ENCODE results near the gene PRPF39.

Gene PRPF39

GRCh38 chr14:45044638-45045037 lies 39.3 kb upstream of the PRPF39 start:
- DNase-seq (ENCODE audit: low spot score), result no peak
- in situ Hi-C loops (cut with MboI; ENCODE audit: low sequenced_read_pairs, unreplicated experiment), result no loop called here
- no peak for TF ChIP-seq CTCF (IDR thresholded peaks at IDR 0.05; ENCODE audit: borderline replicate concordance, control extremely low read depth, extremely low read depth, insufficient read depth, missing control alignments)

DNA sequence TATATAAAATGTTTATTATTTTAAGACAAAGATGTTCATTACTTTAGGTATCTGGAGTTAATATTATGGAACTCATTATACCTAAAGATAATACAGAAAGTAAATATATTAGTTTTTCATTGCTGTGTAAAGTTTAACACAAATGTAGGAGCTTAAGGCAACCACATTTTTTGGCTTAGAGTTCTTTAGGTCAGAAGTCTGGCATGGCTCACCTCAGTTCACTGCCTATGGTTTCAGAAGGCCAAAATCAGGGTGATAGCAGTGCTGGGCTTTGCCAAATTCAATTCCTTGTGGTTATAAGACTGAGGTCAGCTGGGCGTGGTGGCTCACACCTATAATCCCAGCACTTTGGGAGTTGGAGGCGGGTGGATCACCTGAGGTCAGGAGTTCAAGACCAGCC lies 35.5 kb upstream of the PRPF39 start:
- no peak for TF ChIP-seq CTCF (IDR thresholded peaks at IDR 0.05; ENCODE audit: borderline replicate concordance, control extremely low read depth, extremely low read depth, insufficient read depth, missing control alignments)
- in situ Hi-C loops (cut with MboI; ENCODE audit: low sequenced_read_pairs, unreplicated experiment), result no loop called here
- DNase-seq (ENCODE audit: low spot score), result no peak

DNA sequence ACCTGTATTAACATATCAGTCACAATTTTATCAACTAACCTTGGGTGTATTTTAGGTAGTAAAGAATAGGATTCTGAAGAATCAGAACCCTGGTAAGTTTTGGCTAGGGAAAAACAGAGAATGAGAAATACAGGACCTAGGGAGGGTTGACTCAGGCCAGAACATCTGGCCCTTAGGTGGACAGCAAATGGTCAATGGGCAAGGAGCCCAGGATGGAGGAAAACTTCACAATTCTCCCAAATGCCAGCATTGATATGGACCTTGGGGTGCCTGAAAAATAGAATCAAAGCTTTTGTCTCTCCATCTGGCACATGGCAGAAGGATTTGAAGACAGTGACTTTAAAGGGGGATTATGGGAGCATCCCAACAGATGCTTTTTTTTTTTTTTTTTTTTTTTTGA lies 32.7 kb upstream of the PRPF39 start:
- DNase-seq (ENCODE audit: low spot score), result no peak
- no peak for TF ChIP-seq CTCF (IDR thresholded peaks at IDR 0.05; ENCODE audit: borderline replicate concordance, control extremely low read depth, extremely low read depth, insufficient read depth, missing control alignments)
- in situ Hi-C loops (cut with MboI; ENCODE audit: low sequenced_read_pairs, unreplicated experiment), result no loop called here

DNA sequence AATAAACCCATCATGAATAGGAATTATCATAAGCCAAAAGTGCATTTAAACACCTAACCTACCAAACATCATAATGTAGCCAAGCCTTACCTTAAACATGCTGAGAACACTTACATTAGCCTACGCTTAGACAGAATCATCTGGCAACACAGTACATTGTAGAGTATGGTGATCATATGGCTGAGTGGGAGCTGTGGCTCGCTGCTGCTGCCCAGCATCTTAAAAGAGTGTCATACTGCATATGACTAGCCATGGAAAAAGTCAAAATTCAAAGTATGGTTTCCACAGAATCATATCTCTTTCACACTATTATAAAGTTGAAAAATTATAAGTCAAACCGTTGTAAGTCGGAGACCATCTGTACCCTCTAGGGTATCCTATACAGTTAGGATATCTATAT lies 32.0 kb upstream of the PRPF39 start:
- in situ Hi-C loops (cut with MboI; ENCODE audit: low sequenced_read_pairs, unreplicated experiment), result no loop called here
- TF ChIP-seq CTCF (IDR thresholded peaks at IDR 0.05; ENCODE audit: borderline replicate concordance, control extremely low read depth, extremely low read depth, insufficient read depth, missing control alignments), result no peak
- no peak for DNase-seq (ENCODE audit: low spot score)

GRCh38 chr14:45057349-45057748 lies 26.6 kb upstream of the PRPF39 start:
- TF ChIP-seq CTCF (IDR thresholded peaks at IDR 0.05; ENCODE audit: borderline replicate concordance, control extremely low read depth, extremely low read depth, insufficient read depth, missing control alignments), result no peak
- DNase-seq (ENCODE audit: low spot score), result no peak
- in situ Hi-C loops (cut with MboI; ENCODE audit: low sequenced_read_pairs, unreplicated experiment), result no loop called here

- DNase-seq (ENCODE audit: low spot score), result no peak
- in situ Hi-C loops (cut with MboI; ENCODE audit: low sequenced_read_pairs, unreplicated experiment), result no loop called here
- no peak for TF ChIP-seq CTCF (IDR thresholded peaks at IDR 0.05; ENCODE audit: borderline replicate concordance, control extremely low read depth, extremely low read depth, insufficient read depth, missing control alignments)
Measured at GRCh38 chr14:45057881-45058364, 26.0 kb upstream of the PRPF39 start.

DNA sequence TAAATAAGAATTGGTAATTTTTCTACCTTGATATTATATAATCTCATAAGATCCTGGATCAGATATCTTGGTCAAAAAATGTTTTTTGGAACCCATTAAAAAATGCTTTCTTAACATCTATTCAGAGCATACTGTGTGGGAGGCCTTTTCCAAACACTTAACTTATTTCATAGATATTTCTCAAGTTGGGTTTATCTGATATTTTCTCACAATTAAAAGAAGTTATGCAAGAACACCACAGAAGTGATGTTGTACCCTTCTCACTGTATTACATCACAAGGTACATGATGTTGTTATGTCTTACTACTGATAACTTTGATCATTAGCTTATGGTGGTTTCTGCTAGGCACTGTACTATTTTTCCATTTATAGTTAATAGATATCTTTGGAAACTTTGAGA lies 23.4 kb upstream of the PRPF39 start:
- in situ Hi-C loops (cut with MboI; ENCODE audit: low sequenced_read_pairs, unreplicated experiment), result no loop called here
- no peak for TF ChIP-seq CTCF (IDR thresholded peaks at IDR 0.05; ENCODE audit: borderline replicate concordance, control extremely low read depth, extremely low read depth, insufficient read depth, missing control alignments)
- DNase-seq (ENCODE audit: low spot score), result no peak

All from GM13976 (cell line).